Measurements from ENCODE around the gene CSK. TPM values are rescaled to one million over a fixed set of nuclear protein-coding genes. Genes with fewer than 3 reads are reported as not detected.
"Not testable (repeated sequence)": the region's sequence is repeated elsewhere in the genome, so short reads cannot be mapped to it uniquely, and the experiment has no call there.

CSK gene
- 10 to 100 TPM; 37.6 to 47.3 (median 45.4) TPM for total RNA-seq

DNA sequence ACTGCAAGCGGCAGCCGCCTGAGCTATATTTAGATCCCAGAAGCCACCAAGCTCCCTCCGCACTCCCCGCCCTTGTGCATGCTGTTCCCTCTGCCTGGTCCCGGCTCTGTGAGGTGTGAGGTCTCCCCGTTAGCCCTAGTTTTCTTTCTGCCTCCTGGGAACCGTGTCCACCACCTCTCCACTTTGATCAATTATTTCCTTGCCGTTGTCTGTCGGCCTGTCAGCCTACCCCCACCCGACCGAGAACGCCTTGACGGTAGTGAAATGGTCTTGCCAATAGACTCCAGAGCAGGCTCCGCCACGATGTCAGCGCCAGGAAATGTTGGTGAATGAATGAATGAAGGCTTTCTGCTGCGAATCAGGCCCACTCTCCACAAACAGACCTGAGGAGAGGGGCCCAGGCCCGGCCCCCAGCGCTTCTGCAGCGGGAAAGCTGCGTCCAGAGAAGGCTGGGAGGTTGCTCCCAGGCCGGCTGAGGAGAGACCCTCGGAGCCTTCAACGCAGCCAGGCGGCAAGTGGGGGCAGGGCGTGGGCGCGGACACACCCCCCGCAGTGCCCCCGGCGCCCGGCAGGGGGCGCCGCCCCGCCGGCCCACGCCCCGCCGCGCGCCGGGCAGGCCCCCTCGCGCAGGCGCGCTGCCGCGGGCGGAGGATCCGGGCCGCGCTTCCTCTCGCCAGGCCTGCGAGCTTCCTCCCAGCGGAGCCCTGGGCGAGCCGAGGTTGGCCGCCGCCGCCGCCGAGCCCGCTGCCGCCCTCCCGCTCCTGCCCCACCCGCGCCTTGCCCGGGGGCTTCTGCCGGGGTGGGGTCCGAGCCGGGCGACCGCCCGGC lies at the start of gene CSK:
Gene CSK, plus strand, starts transcription at position 650 of the 828 bp plus-strand sequence. CDS start 16,218 bp downstream, outside the sequence.
- DNase-seq (ENCODE audit: low spot score in 2 of 2): peak in 1 of 2 donors; percentile 93

DNA sequence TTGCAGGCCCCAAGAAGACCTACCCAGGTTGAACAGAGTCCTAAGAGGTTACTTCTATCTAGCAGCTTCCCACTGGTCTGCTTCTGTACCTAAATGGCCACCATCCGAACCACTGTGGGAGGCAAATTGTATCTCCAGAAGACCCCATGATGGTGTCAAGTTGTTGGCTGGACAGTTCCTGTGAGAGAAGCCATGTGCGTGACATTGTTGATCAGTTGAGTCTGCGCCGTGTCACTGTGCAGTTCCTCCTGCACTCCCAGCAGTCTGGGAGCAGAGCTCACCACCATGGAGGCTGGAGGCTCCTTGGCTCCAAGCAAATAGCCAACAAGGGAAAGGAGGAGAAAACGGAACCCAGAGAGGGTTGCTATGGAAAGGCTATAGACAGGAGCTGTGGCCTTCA lies 49.0 kb upstream of the CSK start:
- intact Hi-C loops (cut with DNase I; ENCODE audit: low total_unique reads): no loop called here
- WGBS, 2 donors: 82 to 87% methylated on average over 5 of the region's 5 CpGs
- peak in 1 of 2 donors; percentile 56 for DNase-seq (ENCODE audit: low spot score in 2 of 2)
- TF ChIP-seq POLR2A (IDR thresholded peaks at IDR 0.05): no peak
- TF ChIP-seq, protein P1, sequence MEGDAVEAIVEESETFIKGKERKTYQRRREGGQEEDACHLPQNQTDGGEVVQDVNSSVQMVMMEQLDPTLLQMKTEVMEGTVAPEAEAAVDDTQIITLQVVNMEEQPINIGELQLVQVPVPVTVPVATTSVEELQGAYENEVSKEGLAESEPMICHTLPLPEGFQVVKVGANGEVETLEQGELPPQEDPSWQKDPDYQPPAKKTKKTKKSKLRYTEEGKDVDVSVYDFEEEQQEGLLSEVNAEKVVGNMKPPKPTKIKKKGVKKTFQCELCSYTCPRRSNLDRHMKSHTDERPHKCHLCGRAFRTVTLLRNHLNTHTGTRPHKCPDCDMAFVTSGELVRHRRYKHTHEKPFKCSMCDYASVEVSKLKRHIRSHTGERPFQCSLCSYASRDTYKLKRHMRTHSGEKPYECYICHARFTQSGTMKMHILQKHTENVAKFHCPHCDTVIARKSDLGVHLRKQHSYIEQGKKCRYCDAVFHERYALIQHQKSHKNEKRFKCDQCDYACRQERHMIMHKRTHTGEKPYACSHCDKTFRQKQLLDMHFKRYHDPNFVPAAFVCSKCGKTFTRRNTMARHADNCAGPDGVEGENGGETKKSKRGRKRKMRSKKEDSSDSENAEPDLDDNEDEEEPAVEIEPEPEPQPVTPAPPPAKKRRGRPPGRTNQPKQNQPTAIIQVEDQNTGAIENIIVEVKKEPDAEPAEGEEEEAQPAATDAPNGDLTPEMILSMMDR (IDR thresholded peaks at IDR 0.05): no peak
- H3K4me3 ChIP-seq (ENCODE audit: low read depth, poor library complexity, severe bottlenecking): no peak overlapping the region

More for the DNA sequence above, at the start of gene CSK:
- H3K4me3 ChIP-seq (ENCODE audit: low read depth, poor library complexity, severe bottlenecking): peak within 1 kb of the TSS; percentile 82
- TF ChIP-seq POLR2A (IDR thresholded peaks at IDR 0.05): no peak
- TF ChIP-seq, protein P1 (IDR thresholded peaks at IDR 0.05): no peak
- 1% methylated on average over 21 to 52 of the region's 74 CpGs for WGBS, 2 donors
- intact Hi-C loops (cut with DNase I; ENCODE audit: low total_unique reads): loop anchor here (5.0 kb wide), 1 partner anchor 171 kb away; no protein-coding TSS in a partner anchor

DNA sequence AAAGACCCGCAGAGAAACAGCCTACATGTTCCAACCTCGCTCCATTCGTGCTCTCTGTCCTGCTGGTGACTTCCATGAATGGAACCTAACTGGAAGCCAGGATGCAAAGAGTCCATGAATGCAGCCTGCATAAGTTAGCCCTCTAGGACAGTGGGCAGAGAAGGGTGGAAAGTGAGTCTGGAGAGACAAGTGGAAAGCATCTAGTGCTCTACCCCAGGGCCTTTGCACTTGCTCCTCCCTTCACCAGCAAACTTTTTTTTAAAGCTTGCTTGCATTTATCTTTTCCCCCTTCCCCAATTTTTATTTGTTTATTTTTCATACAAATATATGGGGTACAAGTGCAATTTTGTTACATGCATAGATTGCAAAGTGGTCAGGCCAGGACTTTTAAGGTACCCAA lies 48.6 kb upstream of the CSK start:
- peak in 1 of 2 donors; percentile 3 for DNase-seq (ENCODE audit: low spot score in 2 of 2)
- H3K4me3 ChIP-seq (ENCODE audit: low read depth, poor library complexity, severe bottlenecking): no peak overlapping the region
- intact Hi-C loops (cut with DNase I; ENCODE audit: low total_unique reads): no loop called here
- WGBS, 2 donors: 89 to 93% methylated on average over 3 of the region's 3 CpGs
- no peak for TF ChIP-seq POLR2A (IDR thresholded peaks at IDR 0.05)
- TF ChIP-seq, protein P1 (IDR thresholded peaks at IDR 0.05): no peak

DNA sequence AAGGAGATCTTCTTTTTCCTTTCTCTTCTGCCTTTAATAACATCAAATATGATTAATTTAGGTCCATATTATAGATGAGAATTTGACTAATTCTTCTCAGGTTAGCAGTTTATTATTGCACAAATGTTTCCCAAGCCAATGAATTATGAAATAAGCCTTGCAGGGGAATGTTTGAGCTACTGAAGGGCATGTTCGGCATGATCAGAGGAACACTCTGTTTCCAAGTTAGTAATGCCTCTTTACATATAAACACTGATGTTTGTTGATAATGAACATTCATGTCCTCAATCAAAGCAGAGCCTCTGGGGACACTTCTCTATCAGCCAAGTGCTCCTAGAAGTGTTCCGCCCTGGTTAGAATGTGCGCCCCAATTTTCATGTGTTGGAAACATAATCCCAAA lies 46.6 kb upstream of the CSK start:
- TF ChIP-seq, protein P1 (IDR thresholded peaks at IDR 0.05): no peak
- no peak for TF ChIP-seq POLR2A (IDR thresholded peaks at IDR 0.05)
- DNase-seq (ENCODE audit: low spot score in 2 of 2): no peak
- intact Hi-C loops (cut with DNase I; ENCODE audit: low total_unique reads): no loop called here
- 52 to 54% methylated on average over 3 of the region's 3 CpGs for WGBS, 2 donors
- no peak overlapping the region for H3K4me3 ChIP-seq (ENCODE audit: low read depth, poor library complexity, severe bottlenecking)

DNA sequence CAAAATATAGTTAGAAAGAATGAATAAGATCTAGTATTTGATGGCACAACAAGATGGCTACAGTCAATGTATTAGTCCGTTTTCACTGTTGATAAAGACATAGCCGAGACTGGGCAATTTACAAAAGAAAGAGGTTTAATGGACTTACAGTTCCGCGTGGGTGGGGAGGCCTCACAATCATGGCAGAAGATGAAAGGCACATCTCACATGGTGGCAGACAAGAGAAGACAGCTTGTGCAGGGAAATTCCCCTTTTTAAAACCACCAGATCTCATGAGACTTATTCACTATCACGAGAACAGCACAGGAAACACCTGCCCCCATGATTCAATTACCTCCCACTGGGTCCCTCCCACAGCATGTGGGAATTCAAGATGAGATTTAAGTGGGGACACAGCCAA lies 43.6 kb upstream of the CSK start:
- WGBS, 2 donors: 46 to 50% methylated on average over 5 of the region's 5 CpGs

DNA sequence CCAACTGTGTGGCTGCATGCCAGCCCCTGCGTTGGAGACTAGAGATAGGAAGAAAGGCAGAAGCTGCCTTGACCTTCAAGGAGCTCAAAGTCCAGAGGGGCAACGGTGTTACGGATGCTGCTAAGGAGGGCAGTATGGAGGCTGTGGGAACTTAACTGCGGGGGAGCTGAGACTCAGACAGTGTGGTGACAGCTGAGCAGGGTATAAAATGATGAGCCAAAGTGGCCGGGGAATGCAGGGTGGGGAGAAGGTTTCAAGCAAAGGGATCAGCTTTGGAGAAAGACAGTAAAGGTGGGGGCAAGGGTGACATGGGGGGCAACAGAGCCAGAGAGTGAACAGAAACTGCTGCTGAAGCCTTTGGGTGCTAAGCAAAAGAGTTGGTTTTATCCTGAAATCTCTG lies 39.5 kb upstream of the CSK start:
- intact Hi-C loops (cut with DNase I; ENCODE audit: low total_unique reads): no loop called here
- TF ChIP-seq, protein P1 (IDR thresholded peaks at IDR 0.05): no peak
- no peak for TF ChIP-seq POLR2A (IDR thresholded peaks at IDR 0.05)
- no peak for DNase-seq (ENCODE audit: low spot score in 2 of 2)
- no peak overlapping the region for H3K4me3 ChIP-seq (ENCODE audit: low read depth, poor library complexity, severe bottlenecking)
- 94 to 95% methylated on average over 5 of the region's 5 CpGs for WGBS, 2 donors

More for the DNA sequence above, 43.6 kb upstream of the CSK start:
- intact Hi-C loops (cut with DNase I; ENCODE audit: low total_unique reads); H3K4me3 ChIP-seq (ENCODE audit: low read depth, poor library complexity, severe bottlenecking); DNase-seq (ENCODE audit: low spot score in 2 of 2): not testable (repeated sequence)
